ENCODE measurements around the gene THADA.
"Not testable (repeated sequence)": the region's sequence is repeated elsewhere in the genome, so short reads cannot be mapped to it uniquely, and the experiment has no call there.

Gene THADA

GRCh38 chr2:43406651-43407279 lies 189.1 kb downstream of the THADA start:
- Histone ChIP-seq H3K9me3 (ENCODE audit: control insufficient read depth, low read length) (no peaks in the 10 kb centered on the region), H3K27me3 (ENCODE audit: control insufficient read depth, insufficient read depth, low read length) (no peaks in the 10 kb centered on the region), H3K36me3 (ENCODE audit: control insufficient read depth, insufficient read depth, low read length) (no peaks in the 10 kb centered on the region), H3K9ac (ENCODE audit: low read length) (no peak overlapping the region), H3K4me1 (ENCODE audit: control insufficient read depth, insufficient read depth, low read length) (peaks cover 11% of the 10 kb centered on the region), H3K4me3 (ENCODE audit: low read length) (no peak overlapping the region)

GRCh38 chr2:43405829-43406228 lies 190.0 kb downstream of the THADA start:
- Histone ChIP-seq H3K27me3 (ENCODE audit: control insufficient read depth, insufficient read depth, low read length) (no peaks in the 10 kb centered on the region), H3K4me3 (ENCODE audit: low read length) (no peak overlapping the region), H3K4me1 (ENCODE audit: control insufficient read depth, insufficient read depth, low read length) (peaks cover 11% of the 10 kb centered on the region), H3K9me3 (ENCODE audit: control insufficient read depth, low read length) (no peaks in the 10 kb centered on the region), H3K9ac (ENCODE audit: low read length) (no peak overlapping the region), H3K36me3 (ENCODE audit: control insufficient read depth, insufficient read depth, low read length) (no peaks in the 10 kb centered on the region)

GRCh38 chr2:43402452-43402937 lies 193.3 kb downstream of the THADA start:
- Histone ChIP-seq H3K36me3 (ENCODE audit: control insufficient read depth, insufficient read depth, low read length) (no peaks in the 10 kb centered on the region), H3K4me3 (ENCODE audit: low read length) (no peak overlapping the region), H3K9ac (ENCODE audit: low read length) (no peak overlapping the region), H3K4me1 (ENCODE audit: control insufficient read depth, insufficient read depth, low read length) (peaks cover 12% of the 10 kb centered on the region), H3K27me3 (ENCODE audit: control insufficient read depth, insufficient read depth, low read length) (no peaks in the 10 kb centered on the region), H3K9me3 (ENCODE audit: control insufficient read depth, low read length) (no peaks in the 10 kb centered on the region)

- peaks cover 12% of the 10 kb centered on the region for H3K4me1 ChIP-seq (ENCODE audit: control insufficient read depth, insufficient read depth, low read length)
- H3K27me3 ChIP-seq (ENCODE audit: control insufficient read depth, insufficient read depth, low read length), result no peaks in the 10 kb centered on the region
- H3K9me3 ChIP-seq (ENCODE audit: control insufficient read depth, low read length), result no peaks in the 10 kb centered on the region
- H3K36me3 ChIP-seq (ENCODE audit: control insufficient read depth, insufficient read depth, low read length), result no peaks in the 10 kb centered on the region
- no peak overlapping the region for H3K4me3 ChIP-seq (ENCODE audit: low read length)
- no peak overlapping the region for H3K9ac ChIP-seq (ENCODE audit: low read length)
Measured at GRCh38 chr2:43402002-43402401, 193.8 kb downstream of the THADA start.

GRCh38 chr2:43400508-43400907 lies 195.3 kb downstream of the THADA start:
- H3K4me1 ChIP-seq (ENCODE audit: control insufficient read depth, insufficient read depth, low read length), result peaks cover 6% of the 10 kb centered on the region
- H3K9ac ChIP-seq (ENCODE audit: low read length), result no peak overlapping the region
- no peak overlapping the region for H3K4me3 ChIP-seq (ENCODE audit: low read length)
- no peaks in the 10 kb centered on the region for H3K9me3 ChIP-seq (ENCODE audit: control insufficient read depth, low read length)
- H3K27me3 ChIP-seq (ENCODE audit: control insufficient read depth, insufficient read depth, low read length), result no peaks in the 10 kb centered on the region
- no peaks in the 10 kb centered on the region for H3K36me3 ChIP-seq (ENCODE audit: control insufficient read depth, insufficient read depth, low read length)

- H3K9me3 ChIP-seq (ENCODE audit: control insufficient read depth, low read length), result no peaks in the 10 kb centered on the region
- H3K27me3 ChIP-seq (ENCODE audit: control insufficient read depth, insufficient read depth, low read length), result no peaks in the 10 kb centered on the region
- H3K4me1 ChIP-seq (ENCODE audit: control insufficient read depth, insufficient read depth, low read length), result peaks cover 6% of the 10 kb centered on the region
- H3K9ac ChIP-seq (ENCODE audit: low read length), result no peak overlapping the region
- no peaks in the 10 kb centered on the region for H3K36me3 ChIP-seq (ENCODE audit: control insufficient read depth, insufficient read depth, low read length)
- H3K4me3 ChIP-seq (ENCODE audit: low read length), result no peak overlapping the region
Measured at GRCh38 chr2:43399515-43400264, 196.1 kb downstream of the THADA start.

- Histone ChIP-seq H3K27me3 (ENCODE audit: control insufficient read depth, insufficient read depth, low read length) (no peaks in the 10 kb centered on the region), H3K9ac (ENCODE audit: low read length) (no peak overlapping the region), H3K36me3 (ENCODE audit: control insufficient read depth, insufficient read depth, low read length) (no peaks in the 10 kb centered on the region), H3K4me1 (ENCODE audit: control insufficient read depth, insufficient read depth, low read length) (peaks cover 6% of the 10 kb centered on the region), H3K4me3 (ENCODE audit: low read length) (no peak overlapping the region), H3K9me3 (ENCODE audit: control insufficient read depth, low read length) (no peaks in the 10 kb centered on the region)
Measured at GRCh38 chr2:43399098-43399497, 196.7 kb downstream of the THADA start.

GRCh38 chr2:43397821-43398220 lies 198.0 kb downstream of the THADA start:
- Histone ChIP-seq H3K9ac (ENCODE audit: low read length) (no peak overlapping the region), H3K4me3 (ENCODE audit: low read length) (no peak overlapping the region), H3K9me3 (ENCODE audit: control insufficient read depth, low read length) (no peaks in the 10 kb centered on the region), H3K4me1 (ENCODE audit: control insufficient read depth, insufficient read depth, low read length) (peaks cover 6% of the 10 kb centered on the region), H3K27me3 (ENCODE audit: control insufficient read depth, insufficient read depth, low read length) (no peaks in the 10 kb centered on the region), H3K36me3 (ENCODE audit: control insufficient read depth, insufficient read depth, low read length) (no peaks in the 10 kb centered on the region)

- H3K36me3 ChIP-seq (ENCODE audit: control insufficient read depth, insufficient read depth, low read length), result no peaks in the 10 kb centered on the region
- no peak overlapping the region for H3K9ac ChIP-seq (ENCODE audit: low read length)
- H3K4me1 ChIP-seq (ENCODE audit: control insufficient read depth, insufficient read depth, low read length), result peaks cover 6% of the 10 kb centered on the region
- no peaks in the 10 kb centered on the region for H3K9me3 ChIP-seq (ENCODE audit: control insufficient read depth, low read length)
- no peaks in the 10 kb centered on the region for H3K27me3 ChIP-seq (ENCODE audit: control insufficient read depth, insufficient read depth, low read length)
- no peak overlapping the region for H3K4me3 ChIP-seq (ENCODE audit: low read length)
Measured at GRCh38 chr2:43397411-43397810, 198.4 kb downstream of the THADA start.

- not testable (repeated sequence) for H3K27me3 ChIP-seq (ENCODE audit: control insufficient read depth, insufficient read depth, low read length); H3K4me1 ChIP-seq (ENCODE audit: control insufficient read depth, insufficient read depth, low read length); H3K9me3 ChIP-seq (ENCODE audit: control insufficient read depth, low read length); H3K36me3 ChIP-seq (ENCODE audit: control insufficient read depth, insufficient read depth, low read length); H3K9ac ChIP-seq (ENCODE audit: low read length); H3K4me3 ChIP-seq (ENCODE audit: low read length)
Measured at GRCh38 chr2:43396344-43396743, 199.5 kb downstream of the THADA start.

GRCh38 chr2:43393918-43394317 lies 201.9 kb downstream of the THADA start:
- H3K27me3 ChIP-seq (ENCODE audit: control insufficient read depth, insufficient read depth, low read length), result no peaks in the 10 kb centered on the region
- H3K4me1 ChIP-seq (ENCODE audit: control insufficient read depth, insufficient read depth, low read length), result peaks cover 10% of the 10 kb centered on the region
- no peaks in the 10 kb centered on the region for H3K36me3 ChIP-seq (ENCODE audit: control insufficient read depth, insufficient read depth, low read length)
- H3K4me3 ChIP-seq (ENCODE audit: low read length), result no peak overlapping the region
- H3K9ac ChIP-seq (ENCODE audit: low read length), result no peak overlapping the region
- H3K9me3 ChIP-seq (ENCODE audit: control insufficient read depth, low read length), result no peaks in the 10 kb centered on the region

GRCh38 chr2:43391878-43392215 lies 204.0 kb downstream of the THADA start:
- Histone ChIP-seq H3K9me3 (ENCODE audit: control insufficient read depth, low read length) (no peaks in the 10 kb centered on the region), H3K4me1 (ENCODE audit: control insufficient read depth, insufficient read depth, low read length) (peaks cover 10% of the 10 kb centered on the region), H3K9ac (ENCODE audit: low read length) (no peak overlapping the region), H3K27me3 (ENCODE audit: control insufficient read depth, insufficient read depth, low read length) (no peaks in the 10 kb centered on the region), H3K36me3 (ENCODE audit: control insufficient read depth, insufficient read depth, low read length) (no peaks in the 10 kb centered on the region), H3K4me3 (ENCODE audit: low read length) (no peak overlapping the region)
